Psoas muscle (tissue), 8 donors: Measurements from ENCODE around the gene PROSER2. TPM values are rescaled to one million over a fixed set of nuclear protein-coding genes. Genes with fewer than 3 reads are reported as not detected.

Experiments
- ATAC-seq, 4 donors: fragments of 200-7000 bp; cut with Tn5 transposase; one replicate each; pipeline ENCODE4 v1.9.1; 2020; ENCODE audit warnings: moderate library complexity in 3 of 4, mild to moderate bottlenecking in 2 of 4
- DNase-seq, 2 donors: peaks; one replicate each; pipeline ENCODE4 v3.0.0-alpha.2; 2020
- H3K27ac ChIP-seq: fragments of 200-600 bp; one replicate; pipeline ENCODE4 v1.8.0; 2022
- H3K27me3 ChIP-seq, 3 donors: fragments of 200-600 bp in 1 of 3; one replicate each; pipeline versions ENCODE4 v1.6.1 to v1.8.0; 2013 to 2022; ENCODE audit warnings: low read length in 2 of 3, mild to moderate bottlenecking in 2 of 3, moderate library complexity in 1 of 3; ENCODE audit not compliant: insufficient read depth in 3 of 3
- H3K36me3 ChIP-seq, 2 donors: fragments of 200-600 bp in 1 of 2; one replicate each; pipeline versions ENCODE4 v1.6.1 to v1.8.0; 2013 to 2022; ENCODE audit warnings: low read depth in 1 of 2, mild to moderate bottlenecking in 1 of 2, moderate library complexity in 1 of 2; ENCODE audit not compliant: insufficient read depth in 1 of 2
- H3K4me1 ChIP-seq: fragments of 200-600 bp; one replicate; pipeline ENCODE4 v1.8.0; 2022
- H3K4me3 ChIP-seq: fragments of 200-600 bp; one replicate; pipeline ENCODE4 v1.8.0; 2022; ENCODE audit warnings: mild to moderate bottlenecking
- H3K9me3 ChIP-seq: fragments of 200-600 bp; one replicate; pipeline ENCODE4 v1.8.0; 2022
- CTCF ChIP-seq: fragments of 200-600 bp; IDR thresholded peaks from one replicate; pipeline ENCODE4 v1.8.0; 2022; ENCODE audit warnings: antibody characterized with exemption
- WGBS, 3 donors: extraction: QIAGEN DNeasy Blood & Tissue Kit; methylation state at CpG; one replicate each; pipeline versions ENCODE4 v1.1.6 to v1.1.7; 2013; 5-methylcytosine and 5-hydroxymethylcytosine counted together
- intact Hi-C, 2 donors: fragments of 100-400 bp; cut with DNase I; formaldehyde crosslinking; loops; one replicate each; pipeline versions ENCODE4 v1.11.0 to v1.14.2; 2022
- polyA plus RNA-seq, 3 donors: library from polyadenylated mRNA; stranded (reverse); fragments of 200-250 nt; gene quantifications; one replicate each; pipeline ENCODE4 v1.2.3, GENCODE V29; 2013
- total RNA-seq, 4 donors: library from RNA; stranded (reverse); fragmentation: NEBNext Ultra II Directional in 2 of 4; extraction: Animal tissue kit (Norgen Biotek cat#: 25700) in 2 of 4; gene quantifications; one replicate each; pipeline versions ENCODE4 v1.2.1 to v1.2.4, GENCODE V29; 2021 to 2023
- donor health status: healthy with polysubstance abuse.
- donor health status: DM: no; HTN: no; CAD: no; lungs with moderate emphysema.
- donor health status: Bipolar disorder and iron deficiency.
- donor health status: healthy.
- donor health status: DM: yes; HTN: yes; CAD: no.
- donor health status: DM: no; HTN: no; CAD: no.
- donor health status: DM: no; HTN: no; CAD: no.
- donor health status: DM: yes; HTN: yes; CAD: no.

Gene PROSER2
- total and polyA plus RNA-seq, 7 donors: 0.63 to 2.8 (median 1.2) TPM

GRCh38 chr10:11878776-11879175 is 55.6 kb downstream of the PROSER2 start:
- TF ChIP-seq CTCF: no peak
- Histone ChIP-seq H3K4me1 (peaks cover 6% of the 10 kb centered on the region), H3K27ac (no peak overlapping the region), H3K27me3 (no peaks in the 10 kb centered on the region), H3K9me3 (no peaks in the 10 kb centered on the region), H3K36me3 (no peaks in the 10 kb centered on the region), H3K4me3 (no peak overlapping the region)
- ATAC-seq (no peak), DNase-seq (peak in 1 of 2 donors; percentile 19)
- 86 to 89% (median 86%) methylated on average over 12 of the region's 12 CpGs for WGBS, 3 donors
- intact Hi-C loops: no loop called here

- H3K36me3 ChIP-seq: no peaks in the 10 kb centered on the region
- no peak overlapping the region for H3K4me3 ChIP-seq
- ATAC-seq (no peak), DNase-seq (no peak)
- H3K9me3 ChIP-seq: no peaks in the 10 kb centered on the region
- H3K27me3 ChIP-seq: no peaks in the 10 kb centered on the region
- intact Hi-C loops: no loop called here
- no peak overlapping the region for H3K27ac ChIP-seq
- H3K4me1 ChIP-seq: peaks cover 6% of the 10 kb centered on the region
- WGBS, 3 donors: 85 to 89% (median 86%) methylated on average over 14 to 15 of the region's 15 CpGs
- TF ChIP-seq CTCF: no peak
Measured at GRCh38 chr10:11879387-11880094, 56.4 kb downstream of the PROSER2 start.

- WGBS, 3 donors: 80 to 87% (median 87%) methylated on average over 29 to 32 of the region's 32 CpGs
Measured at GRCh38 chr10:11880151-11881029, 57.2 kb downstream of the PROSER2 start.

GRCh38 chr10:11881030-11881476 is 57.9 kb downstream of the PROSER2 start:
- Histone ChIP-seq H3K36me3 (no peaks in the 10 kb centered on the region), H3K27me3 (no peaks in the 10 kb centered on the region), H3K9me3 (no peaks in the 10 kb centered on the region), H3K4me3 (no peak overlapping the region), H3K4me1 (peaks cover 2% of the 10 kb centered on the region), H3K27ac (no peak overlapping the region)
- 85 to 88% (median 86%) methylated on average over 11 of the region's 11 CpGs for WGBS, 3 donors
- TF ChIP-seq CTCF: no peak
- ATAC-seq (no peak), DNase-seq (no peak)
- intact Hi-C loops: no loop called here

More at GRCh38 chr10:11880151-11881029, 57.2 kb downstream of the PROSER2 start:
- Histone ChIP-seq H3K4me1 (peaks cover 6% of the 10 kb centered on the region), H3K27ac (no peak overlapping the region), H3K27me3 (no peaks in the 10 kb centered on the region), H3K4me3 (no peak overlapping the region), H3K36me3 (no peaks in the 10 kb centered on the region), H3K9me3 (no peaks in the 10 kb centered on the region)
- intact Hi-C loops: no loop called here
- no peak for TF ChIP-seq CTCF
- no peak for DNase-seq
- ATAC-seq: no peak
